ENCODE measurements around the gene NPM1. TPM values are rescaled to one million over a fixed set of nuclear protein-coding genes. Genes with fewer than 3 reads are reported as not detected.

NPM1 gene
- total RNA-seq, 4 donors from 2014 or later = 532 to 835 (median 744) TPM

DNA sequence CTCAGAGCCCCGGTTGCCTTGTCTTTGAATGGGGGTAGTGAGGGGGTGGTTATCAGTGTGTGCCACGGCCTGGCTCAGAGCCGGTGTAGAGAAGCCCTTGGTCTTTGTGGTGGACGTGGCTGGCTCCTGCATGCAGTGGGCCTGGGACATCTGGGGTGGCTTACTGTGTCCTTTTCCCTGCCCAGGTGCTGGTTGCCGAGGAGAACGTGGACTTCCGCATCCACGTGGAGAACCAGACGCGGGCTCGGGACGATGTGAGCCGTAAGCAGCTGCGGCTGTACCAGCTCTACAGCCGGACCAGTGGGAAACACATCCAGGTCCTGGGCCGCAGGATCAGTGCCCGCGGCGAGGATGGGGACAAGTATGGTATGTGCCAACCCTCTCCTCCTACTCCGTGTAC is 48.3 kb downstream of the NPM1 start:
- no peak for ATAC-seq
- H3K27me3 ChIP-seq = no peaks in the 10 kb centered on the region
- no peak overlapping the region for H3K4me3 ChIP-seq
- WGBS, 2 donors (ENCODE audit: low coverage in 1 of 2) = 94% methylated on average over 8 of the region's 20 CpGs; no CpG with 5 or more reads in 1 of the 2 donors
- TF ChIP-seq, protein P1, sequence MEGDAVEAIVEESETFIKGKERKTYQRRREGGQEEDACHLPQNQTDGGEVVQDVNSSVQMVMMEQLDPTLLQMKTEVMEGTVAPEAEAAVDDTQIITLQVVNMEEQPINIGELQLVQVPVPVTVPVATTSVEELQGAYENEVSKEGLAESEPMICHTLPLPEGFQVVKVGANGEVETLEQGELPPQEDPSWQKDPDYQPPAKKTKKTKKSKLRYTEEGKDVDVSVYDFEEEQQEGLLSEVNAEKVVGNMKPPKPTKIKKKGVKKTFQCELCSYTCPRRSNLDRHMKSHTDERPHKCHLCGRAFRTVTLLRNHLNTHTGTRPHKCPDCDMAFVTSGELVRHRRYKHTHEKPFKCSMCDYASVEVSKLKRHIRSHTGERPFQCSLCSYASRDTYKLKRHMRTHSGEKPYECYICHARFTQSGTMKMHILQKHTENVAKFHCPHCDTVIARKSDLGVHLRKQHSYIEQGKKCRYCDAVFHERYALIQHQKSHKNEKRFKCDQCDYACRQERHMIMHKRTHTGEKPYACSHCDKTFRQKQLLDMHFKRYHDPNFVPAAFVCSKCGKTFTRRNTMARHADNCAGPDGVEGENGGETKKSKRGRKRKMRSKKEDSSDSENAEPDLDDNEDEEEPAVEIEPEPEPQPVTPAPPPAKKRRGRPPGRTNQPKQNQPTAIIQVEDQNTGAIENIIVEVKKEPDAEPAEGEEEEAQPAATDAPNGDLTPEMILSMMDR (IDR thresholded peaks at IDR 0.05) = no peak
- no peaks in the 10 kb centered on the region for H3K4me1 ChIP-seq
- no peaks in the 10 kb centered on the region for H3K36me3 ChIP-seq
- H3K27ac ChIP-seq = no peak overlapping the region
- no peaks in the 10 kb centered on the region for H3K9me3 ChIP-seq

DNA sequence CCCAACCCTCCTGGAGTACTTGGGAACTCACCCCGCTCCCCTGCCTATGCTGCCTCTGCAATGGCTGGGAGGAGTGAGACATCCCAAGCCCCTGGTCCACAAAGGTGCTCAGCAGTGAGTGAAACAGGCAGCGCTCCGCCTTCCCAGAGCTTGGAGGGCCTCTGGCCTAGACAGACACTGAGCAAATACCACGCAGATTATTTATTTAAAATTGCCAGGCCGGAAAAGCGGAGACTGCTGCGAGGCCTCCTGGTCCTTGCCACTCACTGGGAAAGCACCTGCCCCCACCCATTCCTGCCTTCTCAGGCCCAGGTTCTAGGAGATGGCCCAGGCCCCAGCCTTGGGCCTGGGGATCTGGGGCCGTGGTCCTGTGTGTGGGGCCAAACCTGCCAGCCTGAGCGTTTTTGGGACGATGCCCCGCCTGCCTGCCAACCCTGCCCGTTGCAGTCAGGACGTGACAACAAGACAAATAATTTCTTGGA is 49.2 kb downstream of the NPM1 start:
- 84% methylated on average over 8 of the region's 13 CpGs; no CpG with 5 or more reads in 1 of the 2 donors for WGBS, 2 donors (ENCODE audit: low coverage in 1 of 2)
- Histone ChIP-seq H3K27ac (no peak overlapping the region), H3K9me3 (no peaks in the 10 kb centered on the region), H3K4me3 (no peak overlapping the region), H3K4me1 (no peaks in the 10 kb centered on the region), H3K36me3 (no peaks in the 10 kb centered on the region), H3K27me3 (no peaks in the 10 kb centered on the region)
- TF ChIP-seq, protein P1 (IDR thresholded peaks at IDR 0.05) = no peak
- TF ChIP-seq POLR2A (IDR thresholded peaks at IDR 0.05) (no peak), EP300 (IDR thresholded peaks at IDR 0.05) (no peak), POLR2AphosphoS5 (IDR thresholded peaks at IDR 0.05) (no peak)
- no peak for ATAC-seq

DNA sequence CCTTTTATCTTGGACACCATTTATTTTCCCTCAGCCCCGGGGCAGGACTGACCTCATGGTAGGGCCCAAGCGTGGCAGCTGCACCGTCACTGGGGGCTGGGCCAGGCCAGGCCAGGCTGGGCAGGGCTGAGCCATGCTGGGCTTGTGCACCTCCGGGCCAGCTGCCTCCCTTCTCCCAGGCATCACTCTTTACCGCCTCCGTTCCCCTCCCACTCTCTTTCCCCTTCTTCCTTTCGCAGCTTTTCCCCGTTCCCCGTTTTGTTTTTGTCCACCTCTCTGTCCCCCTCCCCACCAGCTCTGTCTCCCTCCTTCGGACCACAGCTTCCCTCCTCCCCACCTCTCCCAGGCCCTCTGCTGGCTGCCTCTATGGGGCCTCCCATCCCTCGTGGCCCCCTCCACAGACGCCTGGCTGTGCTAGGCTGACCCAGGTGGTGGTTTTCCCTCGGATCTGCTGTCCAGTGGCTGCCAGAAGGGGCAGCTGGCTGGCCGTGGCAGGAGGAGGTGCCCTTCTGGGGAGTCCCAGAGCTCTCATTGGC is 49.7 kb downstream of the NPM1 start:
- H3K27ac ChIP-seq = no peak overlapping the region
- no peak for ATAC-seq
- WGBS, 2 donors (ENCODE audit: low coverage in 1 of 2) = 76 to 78% methylated on average over 8 to 9 of the region's 14 CpGs
- H3K9me3 ChIP-seq = no peaks in the 10 kb centered on the region
- no peaks in the 10 kb centered on the region for H3K4me1 ChIP-seq
- TF ChIP-seq EP300 (IDR thresholded peaks at IDR 0.05) (no peak), POLR2AphosphoS5 (IDR thresholded peaks at IDR 0.05) (no peak), POLR2A (IDR thresholded peaks at IDR 0.05) (no peak)
- TF ChIP-seq, protein P1 (IDR thresholded peaks at IDR 0.05) = no peak
- H3K4me3 ChIP-seq = no peak overlapping the region
- no peaks in the 10 kb centered on the region for H3K27me3 ChIP-seq
- no peaks in the 10 kb centered on the region for H3K36me3 ChIP-seq

DNA sequence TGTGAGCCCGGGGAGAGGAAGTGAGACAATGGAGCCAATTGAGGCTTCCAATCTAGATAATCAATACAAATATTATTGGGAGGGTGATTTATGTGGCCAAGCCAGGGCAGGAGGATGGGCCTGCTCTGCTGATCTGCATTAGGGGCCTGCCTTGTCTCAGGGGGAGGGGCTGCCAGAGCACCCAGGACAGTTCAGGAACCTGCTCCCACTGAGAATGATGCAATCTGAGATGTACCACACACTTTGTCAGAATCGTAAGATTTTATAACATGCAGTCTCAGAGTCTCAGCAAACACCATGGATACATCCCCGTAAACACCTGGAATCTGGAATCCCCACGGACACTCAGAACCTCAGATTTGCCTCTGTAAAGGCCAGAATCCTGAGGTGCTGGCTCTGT is 51.1 kb downstream of the NPM1 start:
- no CpG with 5 or more reads among the region's 4 CpGs for WGBS, 2 donors (ENCODE audit: low coverage in 1 of 2)
- no peaks in the 10 kb centered on the region for H3K9me3 ChIP-seq
- H3K27ac ChIP-seq = no peak overlapping the region
- no peaks in the 10 kb centered on the region for H3K4me1 ChIP-seq
- TF ChIP-seq, protein P1 (IDR thresholded peaks at IDR 0.05) = no peak
- no peak for TF ChIP-seq POLR2A (IDR thresholded peaks at IDR 0.05)
- TF ChIP-seq POLR2AphosphoS5 (IDR thresholded peaks at IDR 0.05) = no peak
- no peak for TF ChIP-seq EP300 (IDR thresholded peaks at IDR 0.05)
- no peaks in the 10 kb centered on the region for H3K27me3 ChIP-seq
- H3K36me3 ChIP-seq = no peaks in the 10 kb centered on the region
- H3K4me3 ChIP-seq = no peak overlapping the region
- ATAC-seq = no peak

DNA sequence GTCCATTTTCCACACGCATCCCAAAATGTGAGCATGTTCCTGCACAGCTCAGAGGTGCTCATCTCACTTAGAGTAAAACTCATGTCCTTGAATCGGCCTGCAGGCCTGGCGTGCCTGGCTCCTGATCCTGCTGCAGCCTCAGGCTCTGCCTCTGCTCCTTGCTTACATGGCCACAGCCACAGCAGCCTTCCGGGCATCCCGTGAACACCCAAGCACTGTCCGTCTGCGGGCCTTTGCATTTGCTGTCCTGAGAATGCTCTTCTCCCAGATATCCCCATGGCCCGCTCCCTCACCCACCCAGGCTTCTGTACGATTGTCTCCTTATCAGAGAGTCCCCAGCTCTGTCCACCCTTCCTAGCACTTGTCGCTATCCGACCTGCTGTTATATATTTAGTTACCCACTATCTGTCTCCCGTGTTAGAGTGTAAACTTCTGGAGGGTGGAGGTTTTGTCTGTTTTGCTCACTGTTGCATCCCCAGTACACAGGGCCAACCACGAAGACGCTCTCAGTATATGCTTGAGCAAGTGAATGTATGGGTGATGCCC is 53.7 kb downstream of the NPM1 start:
- Histone ChIP-seq H3K4me1 (peaks cover 0 to 4% (median 0%) of the 10 kb centered on the region in 3 donors), H3K36me3 (no peaks in the 10 kb centered on the region), H3K27me3 (no peaks in the 10 kb centered on the region), H3K9me3 (no peaks in the 10 kb centered on the region), H3K27ac (no peak overlapping the region), H3K4me3 (no peak overlapping the region)
- ATAC-seq = no peak
- 83 to 97% methylated on average over 2 to 9 of the region's 14 CpGs for WGBS, 2 donors (ENCODE audit: low coverage in 1 of 2)
- TF ChIP-seq, protein P1 (IDR thresholded peaks at IDR 0.05) = no peak

All from gastroesophageal sphincter (tissue), 4 donors.